DOHH2 (cell line): ENCODE data around the gene VWF.

Experiments
- CTCF ChIP-seq: fragments of 200-600 bp; sonication (generic); IDR thresholded peaks from one replicate; pipeline ENCODE4 v1.5.1; 2014; ENCODE audit warnings: antibody characterized with exemption, mild to moderate bottlenecking, low read depth, low read length; ENCODE audit not compliant: poor library complexity, severe bottlenecking
- EZH2phosphoT487 ChIP-seq: fragments of 200-600 bp; sonication (generic); IDR thresholded peaks from 2 replicates; pipeline ENCODE4 v1.6.1; 2017; ENCODE audit warnings: borderline replicate concordance, mild to moderate bottlenecking, antibody characterized with exemption, low read length, moderate library complexity, mixed read lengths

GRCh38 chr12:5946388-5946787, 178.1 kb downstream of the VWF start:
- TF ChIP-seq CTCF (no peak), EZH2phosphoT487 (no peak)
